ENCODE results near the gene CFAP20.
"Not testable (repeated sequence)": the region's sequence is repeated elsewhere in the genome, so short reads cannot be mapped to it uniquely, and the experiment has no call there.

The CFAP20 gene

DNA sequence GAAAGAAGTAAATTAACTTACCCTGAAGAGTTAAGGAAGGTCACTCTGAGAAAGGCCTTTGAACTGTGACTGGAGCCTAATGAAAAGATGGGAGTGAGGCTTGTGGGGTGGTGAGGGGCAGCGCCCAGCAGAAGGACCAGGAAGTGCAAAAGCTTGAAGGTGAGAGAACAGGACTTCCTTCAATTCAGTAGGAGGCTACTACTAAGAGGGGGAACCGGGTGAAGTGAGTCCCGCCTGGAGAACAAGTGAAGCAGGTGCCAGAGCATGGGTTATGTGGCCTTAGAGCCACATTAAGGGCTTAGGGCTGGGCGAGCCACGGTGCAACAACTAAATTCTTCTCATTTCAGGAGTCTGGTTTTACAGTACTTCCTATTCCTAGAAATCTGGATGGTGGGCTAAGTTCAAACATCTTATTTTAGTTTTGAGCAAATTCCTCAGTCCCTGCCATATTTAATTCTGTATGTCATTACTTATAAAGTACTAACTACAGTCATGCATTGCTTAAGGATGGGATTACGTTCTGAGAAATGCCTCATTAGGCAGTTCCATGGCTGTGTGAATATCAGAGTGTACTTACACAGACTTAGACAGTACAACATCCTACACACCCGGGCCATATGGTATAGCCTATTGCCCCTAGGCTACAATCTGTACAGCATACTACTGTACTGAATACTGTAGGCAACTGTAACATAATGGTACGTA is 5.1 kb downstream of the CFAP20 start:
- DNase-seq = no peak

DNA sequence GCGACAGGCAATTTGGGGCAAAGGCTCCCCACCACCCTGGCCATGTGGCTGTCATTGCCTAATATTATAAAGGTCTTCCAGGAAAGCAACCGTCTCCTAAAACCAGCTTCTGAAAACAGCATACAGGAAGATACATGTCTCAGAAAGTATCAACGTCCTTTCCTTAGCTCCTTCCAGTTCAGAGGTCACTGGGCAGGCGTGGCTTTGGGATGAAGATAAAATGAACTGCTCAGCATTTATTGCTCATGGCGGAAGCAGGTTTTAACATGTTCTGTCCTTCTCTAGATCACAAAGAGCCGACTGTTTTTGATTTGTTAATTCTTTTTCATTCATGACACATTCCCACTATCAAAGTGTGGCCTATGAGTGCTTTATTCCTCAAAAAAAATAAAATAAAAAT is 8.0 kb downstream of the CFAP20 start:
- DNase-seq = no peak

DNA sequence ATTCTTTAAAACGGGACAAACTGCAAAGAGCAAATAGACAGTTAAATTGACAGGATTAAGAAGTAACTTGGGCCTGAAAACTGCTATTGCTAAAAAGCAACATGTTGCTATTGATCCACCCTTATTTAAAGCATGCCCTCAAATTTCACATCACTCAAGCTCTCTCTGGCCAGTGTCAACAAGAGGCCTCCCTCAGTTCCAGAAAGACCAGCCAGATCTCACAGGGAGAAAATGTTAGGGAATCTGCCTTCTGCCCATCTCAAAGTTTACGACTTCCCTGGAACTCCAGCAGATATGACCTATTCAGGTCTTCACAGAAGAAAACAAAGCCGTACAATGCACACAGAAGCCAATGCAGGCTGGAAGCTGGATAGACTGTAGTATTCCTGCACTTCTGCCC is 8.9 kb downstream of the CFAP20 start:
- no peak for DNase-seq

DNA sequence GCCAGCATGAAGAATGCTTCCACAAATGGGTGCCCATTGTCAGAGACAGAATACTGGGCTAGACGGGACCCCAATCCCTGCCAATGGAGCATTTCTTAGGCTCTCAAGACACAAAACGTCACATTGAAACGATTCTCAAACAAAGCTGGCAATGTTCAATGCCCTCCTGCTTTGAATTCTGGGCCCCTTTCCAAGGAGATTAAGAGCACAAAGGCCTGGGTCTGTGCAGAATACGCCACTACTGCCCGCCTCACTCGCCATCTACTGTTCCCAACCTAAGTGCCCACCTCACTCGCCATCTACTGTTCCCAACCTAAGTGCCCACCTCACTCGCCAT is 9.7 kb downstream of the CFAP20 start:
- DNase-seq = no peak

DNA sequence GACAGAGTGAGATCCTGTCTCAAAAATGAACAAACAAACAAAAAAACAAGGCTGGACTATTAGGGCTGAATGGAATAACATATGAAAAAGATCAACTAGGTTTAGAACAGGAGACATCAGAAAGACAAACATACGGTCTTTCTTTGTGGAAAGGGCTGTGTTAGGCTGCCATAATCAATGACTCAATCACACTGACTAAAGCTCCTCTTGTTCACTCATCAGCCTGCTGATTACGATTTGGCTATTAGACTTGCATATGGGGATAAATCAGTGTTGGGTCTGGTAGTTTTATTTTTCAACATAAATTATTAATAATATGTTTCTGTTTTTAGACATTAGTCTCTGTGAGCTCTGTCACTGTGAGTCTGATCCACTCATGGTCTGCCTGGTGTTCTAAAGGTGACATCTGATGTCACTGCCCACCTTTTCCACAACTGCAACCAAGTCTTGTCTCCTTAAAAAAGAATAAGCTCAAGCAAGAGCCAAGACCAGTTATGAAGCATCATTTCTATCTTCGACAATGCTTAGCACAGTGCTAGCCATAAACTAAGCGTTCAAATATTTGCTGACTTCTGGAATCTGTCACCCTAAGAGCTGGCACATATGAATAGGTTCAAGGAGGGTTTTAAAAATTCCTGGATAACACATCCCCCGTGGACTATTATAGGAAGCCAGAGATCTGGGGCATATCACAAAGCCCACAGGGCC is 10.2 kb downstream of the CFAP20 start:
- no peak for DNase-seq

DNA sequence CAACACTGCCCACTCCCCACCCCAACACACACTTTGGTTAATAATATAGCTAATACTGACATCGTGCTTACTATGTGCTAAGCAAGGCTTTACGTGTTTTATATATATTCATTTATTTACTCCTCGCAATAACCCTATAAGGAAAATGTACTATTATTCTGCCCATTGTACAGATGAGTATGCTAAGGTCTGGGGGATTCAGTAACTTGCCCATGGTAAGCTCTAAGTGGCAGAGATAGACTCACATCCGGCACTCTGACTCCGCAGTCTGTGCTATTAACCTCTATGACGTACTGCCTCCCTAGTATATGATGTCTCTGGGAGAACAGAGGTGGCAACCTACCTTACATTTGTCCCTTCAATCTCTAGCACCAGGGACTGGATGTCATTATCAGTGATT is 12.7 kb downstream of the CFAP20 start:
- no peak for DNase-seq

DNA sequence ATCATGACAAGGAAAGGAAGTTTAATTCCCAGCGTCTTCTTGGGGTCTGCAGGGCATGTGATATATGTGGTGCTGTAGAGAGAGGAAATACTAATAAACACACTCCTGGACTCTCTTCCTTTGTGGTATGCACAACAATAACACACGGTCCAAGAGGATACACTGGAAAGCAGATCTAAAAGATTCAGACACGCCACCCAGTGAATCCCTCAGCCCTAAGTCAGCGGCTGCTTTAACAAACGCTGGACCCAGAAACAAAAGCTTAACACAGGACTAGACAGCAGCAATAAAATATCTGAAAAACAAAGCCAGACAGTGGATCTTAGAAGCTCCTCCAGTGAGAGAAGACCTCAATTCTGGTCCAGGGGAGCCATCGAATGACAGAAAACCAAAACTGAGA is 13.1 kb downstream of the CFAP20 start:
- no peak for DNase-seq

DNA sequence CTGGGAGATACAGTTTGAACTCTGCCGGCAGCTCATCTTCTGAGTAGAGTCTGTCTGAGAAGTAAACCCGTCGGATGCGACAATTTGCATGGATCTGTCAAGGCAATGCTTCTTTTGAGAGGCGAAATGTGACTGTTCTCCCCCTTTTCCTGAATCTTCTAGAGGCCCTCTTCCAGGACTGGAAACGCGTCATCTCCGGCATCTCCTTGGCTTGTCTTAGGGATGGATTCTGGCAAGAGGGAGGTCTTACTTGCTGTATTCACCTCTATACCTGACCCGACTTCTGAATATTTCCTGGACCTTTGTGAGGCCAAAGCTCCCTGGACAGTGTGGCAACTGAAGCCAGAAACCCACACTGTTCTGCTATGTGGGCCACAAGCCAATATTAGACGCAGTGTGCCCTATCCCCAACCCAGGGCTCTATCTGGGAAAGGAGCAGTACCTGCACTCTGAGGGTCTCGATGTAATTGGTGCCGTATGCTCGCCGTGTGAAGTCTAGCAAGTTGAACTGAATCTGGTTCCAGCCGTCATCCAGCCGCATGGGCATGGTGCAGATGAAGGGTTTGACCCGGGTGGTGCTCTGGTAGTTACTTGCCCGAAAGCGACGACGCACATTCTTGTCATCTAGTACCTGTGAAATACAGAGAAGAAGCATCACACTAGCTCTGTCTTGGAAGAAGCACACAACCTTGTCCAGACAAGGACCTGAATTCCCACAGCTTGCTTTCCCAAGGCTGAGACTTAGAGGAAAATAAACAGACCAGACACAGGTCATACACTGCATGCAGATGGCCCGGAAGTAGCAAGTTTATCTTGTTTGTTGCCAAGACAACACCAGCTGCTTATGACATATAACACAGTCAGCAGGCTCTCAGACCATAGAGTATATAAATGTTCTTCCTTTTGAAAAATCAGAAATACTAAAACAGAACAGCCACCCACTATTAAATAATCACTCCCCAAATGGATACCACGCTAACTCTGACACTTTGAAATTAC is 14.1 kb downstream of the CFAP20 start:
- no peak for DNase-seq

DNA sequence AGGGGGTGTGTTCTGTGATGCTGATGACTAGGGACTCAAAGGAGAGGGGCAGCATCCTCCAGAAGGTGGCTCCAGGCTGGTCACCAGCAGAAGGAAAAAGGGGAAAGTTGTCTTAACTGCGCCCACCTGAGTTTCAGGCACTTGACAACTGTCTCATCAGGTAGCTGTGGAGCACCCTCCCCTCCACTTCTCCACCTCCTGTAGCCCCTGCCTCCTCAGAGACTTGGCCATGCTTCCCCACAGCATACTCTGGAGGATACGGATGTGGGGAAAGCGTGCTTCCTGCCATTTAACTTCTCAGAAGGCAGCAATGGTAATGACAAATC is 17.9 kb downstream of the CFAP20 start:
- no peak for DNase-seq

DNA sequence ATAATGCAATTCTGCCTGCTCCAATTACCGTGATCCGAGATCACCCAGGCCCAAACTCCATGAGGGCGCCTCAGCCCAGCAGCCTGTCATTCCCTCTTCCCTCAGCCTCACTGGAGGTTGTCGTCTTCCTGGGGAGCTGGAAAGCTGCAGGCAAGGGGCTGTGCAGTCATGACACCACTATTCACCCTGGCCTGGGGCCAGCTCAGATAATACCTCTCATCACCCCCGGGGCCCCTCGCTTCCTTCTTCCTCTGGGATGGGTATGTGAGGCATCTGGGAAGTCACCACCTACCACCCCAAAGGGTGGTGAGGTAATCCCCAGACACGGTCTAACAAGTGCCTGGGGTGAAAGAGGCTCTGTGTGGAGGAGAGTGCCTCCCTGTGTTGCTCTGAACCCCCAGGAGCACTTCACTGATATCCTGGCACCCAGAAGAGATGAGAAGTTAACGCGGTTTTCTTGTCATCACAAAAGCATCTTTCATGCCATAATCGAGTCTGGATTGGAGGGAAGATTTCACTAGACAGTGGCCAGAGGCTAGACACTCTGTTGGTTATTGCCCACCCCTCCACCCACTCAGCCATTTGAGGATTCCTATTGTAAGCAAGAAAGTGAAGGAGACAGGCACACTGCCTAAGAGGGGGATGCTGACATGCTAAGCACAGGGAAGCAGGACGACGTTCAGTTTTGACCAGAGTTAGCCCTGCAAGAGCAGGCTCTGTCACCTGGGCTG is 18.4 kb downstream of the CFAP20 start:
- no peak for DNase-seq

DNA sequence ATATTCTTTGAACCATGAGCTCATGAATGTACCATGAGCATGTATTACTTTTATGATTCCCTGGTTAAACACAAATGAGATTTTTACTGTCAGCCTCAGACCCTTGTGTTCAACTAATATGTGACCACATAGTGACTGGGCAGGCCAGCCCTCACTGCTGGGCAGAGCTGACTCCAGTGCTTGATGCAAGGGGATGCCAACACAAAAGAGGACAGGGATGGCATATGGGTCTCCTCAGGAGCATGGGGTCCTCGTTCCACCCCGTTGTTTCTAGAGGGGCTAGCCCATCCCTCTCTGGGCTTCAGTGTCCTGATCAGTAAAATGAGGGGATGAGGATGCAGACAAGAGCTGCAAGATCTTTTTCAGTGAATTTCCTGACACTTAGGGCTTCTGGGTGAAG is 19.3 kb downstream of the CFAP20 start:
- DNase-seq = no peak

DNA sequence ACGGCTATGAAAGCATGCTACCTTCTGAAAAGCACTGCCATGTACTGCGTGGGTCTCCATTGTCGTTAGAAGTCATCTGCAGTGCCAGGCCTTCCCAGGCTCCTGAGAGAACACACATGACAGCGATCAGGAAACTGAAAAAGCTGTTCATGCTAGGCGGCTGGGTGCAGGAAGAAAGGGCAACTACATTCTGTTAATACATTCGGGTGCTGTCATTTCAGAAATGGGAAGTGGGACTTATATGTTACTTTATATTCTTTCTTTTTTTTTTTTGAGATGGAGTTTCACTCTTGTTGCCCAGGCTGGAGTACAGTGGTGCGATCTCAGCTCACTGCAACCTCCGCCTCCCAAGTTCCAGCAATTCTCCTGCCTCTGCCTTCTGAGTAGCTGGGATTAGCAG is 19.9 kb downstream of the CFAP20 start:
- DNase-seq = no peak

DNA sequence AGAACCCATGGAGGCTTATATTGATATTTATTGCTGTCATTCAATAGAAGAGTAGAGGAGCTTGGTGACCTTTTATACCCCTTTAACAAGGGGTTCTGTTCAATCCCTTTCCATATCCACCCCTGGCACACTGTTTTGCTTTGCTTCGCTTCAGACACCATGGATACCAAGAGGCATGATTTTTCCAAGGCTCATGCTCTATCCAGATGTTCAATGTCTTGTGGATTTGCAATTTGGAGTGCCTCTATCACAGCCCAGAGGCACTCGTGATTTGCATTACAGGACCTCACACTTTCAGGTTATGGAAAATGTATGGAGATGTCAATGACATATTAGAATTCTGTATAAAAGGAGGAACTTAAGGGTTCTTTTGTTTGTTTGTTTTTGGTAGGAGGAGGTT is 21.5 kb downstream of the CFAP20 start:
- DNase-seq = no peak

DNA sequence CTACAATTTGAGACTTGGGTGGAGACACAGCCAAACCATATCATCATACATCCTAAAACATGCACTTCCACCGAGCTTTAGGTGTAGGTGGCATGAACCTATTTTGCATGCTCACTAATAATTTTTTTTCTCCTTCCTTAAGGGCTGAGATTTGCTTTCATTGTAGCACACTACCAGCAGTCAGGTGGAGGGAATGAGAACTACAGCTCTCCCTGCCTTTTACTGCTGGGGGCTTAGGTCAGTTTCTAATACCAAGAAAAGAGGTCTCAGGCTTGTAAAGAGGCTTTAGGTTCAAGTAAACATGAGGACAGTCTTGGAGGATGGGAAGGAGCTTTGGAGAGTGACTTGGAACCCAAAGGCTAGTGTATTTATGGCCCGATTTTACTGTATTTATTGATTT is 22.0 kb downstream of the CFAP20 start:
- no peak for DNase-seq

DNA sequence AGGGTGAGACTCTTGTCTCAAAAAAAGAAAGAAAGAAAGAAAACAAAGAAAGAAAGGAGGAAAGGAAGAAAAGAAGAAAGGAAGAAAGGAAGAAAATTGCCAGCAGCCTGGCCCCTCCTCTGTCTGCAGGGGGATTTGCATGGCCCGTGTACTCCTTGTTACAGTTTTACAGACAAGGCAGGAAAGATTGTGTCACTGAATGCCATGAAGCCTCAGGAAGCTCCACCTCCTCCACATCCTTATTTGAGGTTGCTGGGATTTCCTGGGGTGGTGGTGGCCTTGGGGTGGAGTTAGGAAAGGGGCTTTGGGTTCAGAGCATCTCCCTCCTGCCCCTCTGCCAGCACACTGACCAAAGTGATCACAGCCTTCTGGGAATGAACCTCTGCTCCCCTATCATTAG is 23.6 kb downstream of the CFAP20 start:
- no peak for DNase-seq

DNA sequence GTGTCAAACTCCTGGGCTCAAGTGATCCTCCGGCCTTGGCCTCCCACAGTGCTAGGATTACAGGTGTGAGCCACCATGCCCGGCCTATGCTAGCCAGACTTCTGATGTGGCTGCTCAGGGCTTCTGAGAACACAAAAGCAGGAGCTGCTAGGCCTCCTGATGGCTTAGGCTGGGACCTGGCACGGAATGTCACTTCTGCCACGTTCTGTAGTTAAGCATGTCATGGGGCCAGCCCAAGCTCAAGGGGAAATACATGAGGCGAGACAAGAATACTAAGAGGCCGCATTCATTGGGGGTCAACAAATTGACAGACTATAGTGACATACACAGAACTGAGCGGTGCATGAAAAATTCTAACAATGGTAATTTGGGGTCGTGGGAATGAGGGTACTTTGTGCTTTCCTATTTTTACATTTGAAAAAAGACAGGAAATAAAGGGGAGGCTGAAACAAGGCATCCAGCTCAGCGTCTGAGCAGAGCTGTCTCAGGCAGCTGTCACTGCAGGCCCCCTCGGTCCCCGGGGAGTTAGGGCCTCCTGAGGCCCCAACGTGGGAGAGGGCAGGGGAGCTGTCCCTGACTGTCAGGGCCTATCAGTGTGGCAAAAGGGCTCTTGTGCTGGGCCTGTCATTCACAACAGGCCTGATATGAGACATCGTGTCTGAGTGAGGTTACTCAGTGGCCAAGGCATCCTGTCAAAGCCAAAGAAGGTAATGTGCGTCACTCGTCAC is 26.4 kb downstream of the CFAP20 start:
- DNase-seq = no peak

DNA sequence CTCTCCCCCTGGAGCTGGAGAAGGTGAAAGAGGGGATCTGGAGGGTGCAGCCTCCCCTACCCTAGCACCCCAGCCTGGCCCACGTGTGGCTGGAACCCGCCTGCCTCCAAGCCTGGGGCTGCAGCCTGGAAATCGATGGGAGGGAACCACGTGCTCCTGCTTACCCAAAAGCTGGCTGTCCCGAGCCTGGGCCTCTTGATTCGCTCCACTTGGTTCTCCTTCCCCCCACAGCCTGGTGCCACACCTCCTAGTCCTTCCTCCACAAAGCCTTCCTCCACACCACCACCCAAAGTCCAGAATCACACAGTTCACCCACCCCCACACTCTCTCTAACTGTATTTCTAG is 29.3 kb downstream of the CFAP20 start:
- no peak for DNase-seq

DNA sequence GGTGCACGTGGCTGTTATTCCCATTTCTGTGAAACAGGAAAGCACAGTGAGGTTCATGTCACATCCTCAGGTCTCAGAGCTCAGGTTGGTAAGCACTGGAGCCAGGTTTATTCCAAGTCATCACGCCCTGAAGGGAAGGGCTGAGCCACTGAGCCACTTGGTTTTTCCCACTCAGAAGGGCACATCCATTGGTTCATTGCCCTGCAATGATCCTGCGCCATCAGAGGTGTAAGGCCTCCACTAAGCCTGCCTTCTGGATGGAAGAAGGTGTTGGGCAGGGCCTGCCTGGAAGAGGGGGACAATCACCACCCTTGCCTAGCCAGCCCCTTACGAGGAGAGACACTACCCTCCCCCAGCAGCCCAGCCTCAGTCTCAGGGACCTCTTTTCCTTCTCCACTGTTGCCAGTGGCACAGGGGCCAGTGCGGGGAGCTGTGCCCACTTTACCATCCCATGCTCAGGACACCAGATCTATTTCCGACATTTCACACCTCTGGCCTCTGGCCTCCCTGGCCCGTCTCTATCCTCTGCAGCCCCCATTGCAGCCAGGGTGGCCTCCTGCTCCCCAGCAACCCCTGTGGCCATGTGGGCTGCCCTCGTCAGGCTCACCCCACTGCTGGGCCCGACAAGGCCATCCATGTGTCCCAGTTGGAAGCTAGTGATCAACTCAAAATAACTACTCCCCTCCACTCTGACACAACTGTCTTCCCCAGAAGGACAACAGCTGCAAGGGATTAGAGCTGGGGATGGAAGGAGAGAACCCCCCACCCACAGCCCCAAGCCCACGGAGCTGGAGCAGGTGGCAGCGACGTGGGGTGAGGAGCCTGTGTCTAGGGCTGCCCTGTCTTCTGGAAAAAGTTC is 29.9 kb downstream of the CFAP20 start:
- DNase-seq = no peak

DNA sequence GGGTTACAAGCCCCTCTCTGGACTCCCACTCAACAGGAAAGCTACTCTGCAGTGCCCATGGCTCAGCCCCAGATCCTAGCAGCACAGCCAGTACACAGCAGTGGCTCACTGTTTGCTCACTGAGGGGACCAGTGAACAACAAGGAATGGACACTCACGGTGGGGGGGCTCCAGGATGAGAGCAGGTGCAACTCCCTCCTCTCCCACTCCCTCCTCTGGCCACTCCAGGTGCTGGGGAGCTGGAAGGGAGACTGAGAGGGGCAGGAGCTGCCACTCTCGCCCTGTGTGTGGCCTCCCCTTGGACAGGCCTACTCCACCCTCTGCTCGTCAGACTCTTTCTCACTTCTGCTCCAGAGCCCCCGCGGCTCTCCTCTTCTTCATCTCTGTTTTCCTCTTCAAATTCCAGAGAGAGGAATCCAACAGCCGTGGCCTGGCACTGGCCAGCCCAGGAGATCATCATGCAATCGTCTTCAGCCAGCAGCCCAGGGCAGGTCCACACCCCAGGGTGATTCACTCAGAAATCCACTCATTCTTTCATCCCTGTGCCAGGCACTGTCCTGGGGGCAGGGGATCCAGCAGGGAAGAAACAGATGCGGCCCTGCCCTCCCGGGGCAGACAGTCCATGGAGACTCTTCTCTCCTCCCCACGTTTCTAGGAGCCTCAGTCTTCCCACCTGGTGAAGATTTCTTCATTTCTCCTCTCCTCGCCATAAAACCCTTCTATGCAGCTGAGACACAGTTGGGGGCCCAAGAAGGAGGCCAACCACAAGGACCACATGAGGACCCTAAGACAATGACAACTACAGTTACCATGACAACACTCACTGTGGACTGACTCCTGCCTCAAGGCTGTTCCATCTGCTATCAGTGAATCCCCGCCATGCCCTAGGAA is 30.7 kb downstream of the CFAP20 start:
- no peak for DNase-seq

DNA sequence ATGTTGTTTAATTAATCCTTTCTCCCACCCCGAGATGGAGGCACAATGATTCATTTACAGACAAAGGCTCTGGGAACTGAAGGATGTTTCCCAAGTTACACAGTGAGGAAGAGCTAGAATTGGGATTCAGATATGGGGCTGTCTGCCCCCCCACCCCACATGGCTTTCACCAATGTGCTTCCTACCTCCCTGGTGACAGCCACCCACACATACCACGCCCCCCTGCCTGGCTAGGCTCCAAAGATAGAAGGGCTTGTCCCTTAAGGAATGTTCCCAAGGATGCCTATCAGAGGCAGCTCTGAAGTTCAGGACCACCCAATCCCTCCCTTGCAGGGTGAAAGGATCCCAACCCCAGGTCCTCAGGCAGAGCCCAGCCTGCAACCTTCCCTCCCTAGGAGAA is 32.9 kb downstream of the CFAP20 start:
- DNase-seq = no peak

DNA sequence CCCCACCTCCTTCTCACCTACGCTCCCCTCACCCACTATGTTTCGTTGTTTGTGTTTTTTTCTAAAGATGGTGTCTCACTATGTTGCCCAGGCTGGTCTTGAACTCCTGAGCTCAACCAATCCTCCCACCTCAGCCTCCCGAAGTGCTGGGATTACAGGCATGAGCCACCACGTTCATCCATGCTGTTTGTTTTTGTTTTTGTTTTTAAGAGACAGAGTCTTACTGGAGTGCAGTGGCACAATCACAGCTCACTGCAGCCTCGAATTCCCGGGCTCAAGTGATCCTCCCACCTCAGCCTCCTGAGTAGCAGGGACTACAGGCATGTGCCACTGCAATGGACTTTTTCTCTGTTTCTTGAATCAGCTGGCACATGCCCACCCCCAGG is 33.6 kb downstream of the CFAP20 start:
- DNase-seq = not testable (repeated sequence)
